HepG2 (cell line): ENCODE data around the gene CIBAR2. TPM values are rescaled to one million over a fixed set of nuclear protein-coding genes. Genes with fewer than 3 reads are reported as not detected.

Experiments used
- AGO1 ChIP-seq: fragments of 200-400 bp; formaldehyde crosslinking; IDR thresholded peaks from 2 replicates; pipeline ENCODE4 v1.6.1; 2017; ENCODE audit warnings: mild to moderate bottlenecking, low read depth, low read length, moderate library complexity; ENCODE audit not compliant: poor library complexity, severe bottlenecking
- ARID2 ChIP-seq: sonication (generic); formaldehyde crosslinking; IDR thresholded peaks from 2 replicates; pipeline ENCODE4 v1.8.1; 2022; ENCODE audit warnings: mild to moderate bottlenecking, missing genetic modification reagents, borderline replicate concordance
- BRD4 ChIP-seq: sonication (generic); formaldehyde crosslinking; IDR thresholded peaks from 2 replicates; pipeline ENCODE4 v1.4.0; 2020; ENCODE audit warnings: missing genetic modification reagents
- DPF2 ChIP-seq: sonication (generic); formaldehyde crosslinking; IDR thresholded peaks from 2 replicates; pipeline ENCODE4 v1.4.0; 2020; ENCODE audit warnings: mild to moderate bottlenecking, low read depth, missing genetic modification reagents, borderline replicate concordance
- EHMT2 ChIP-seq: fragments of 200-600 bp; sonication (generic); IDR thresholded peaks from 2 replicates; pipeline ENCODE4 v1.7.0; 2017; ENCODE audit warnings: antibody characterized with exemption, low read depth, low read length, borderline replicate concordance
- MTA1 ChIP-seq: sonication (generic); formaldehyde crosslinking; IDR thresholded peaks from 2 replicates; pipeline ENCODE4 v1.4.0; 2020; ENCODE audit warnings: missing genetic modification reagents, mild to moderate bottlenecking, borderline replicate concordance
- NFE2 ChIP-seq: sonication (generic); formaldehyde crosslinking; IDR thresholded peaks from 2 replicates; pipeline ENCODE4 v1.4.0; 2020; ENCODE audit warnings: missing genetic modification reagents
- NR2F6 ChIP-seq, 2 experiments: IDR thresholded peaks; 2 replicates each; pipeline ENCODE4 v1.6.1; 2016; ENCODE audit warnings: antibody characterized with exemption in 1 of 2, mild to moderate bottlenecking in 1 of 2
- UBTF ChIP-seq: sonication (generic); formaldehyde crosslinking; IDR thresholded peaks from 2 replicates; pipeline ENCODE4 v1.4.0; 2020; ENCODE audit warnings: mild to moderate bottlenecking, missing genetic modification reagents
- ZBTB26 ChIP-seq: IDR thresholded peaks from 2 replicates; pipeline ENCODE4 v1.6.1; 2016; ENCODE audit warnings: missing compliant biosample characterization, missing genetic modification reagents, borderline replicate concordance
- ZBTB33 ChIP-seq: sonication (generic); formaldehyde crosslinking; IDR thresholded peaks from 2 replicates; pipeline ENCODE4 v1.4.0; 2020; ENCODE audit warnings: missing genetic modification reagents
- ZNF552 ChIP-seq: sonication (generic); formaldehyde crosslinking; IDR thresholded peaks from 2 replicates; pipeline ENCODE4 v1.9.0; 2022; ENCODE audit warnings: missing genetic modification reagents, mild to moderate bottlenecking, borderline replicate concordance
- ZNF652 ChIP-seq: IDR thresholded peaks from 2 replicates; pipeline ENCODE4 v1.6.1; 2016; ENCODE audit warnings: low read depth, borderline replicate concordance
- ZNF7 ChIP-seq: IDR thresholded peaks from 2 replicates; pipeline ENCODE4 v1.6.1; 2016; ENCODE audit warnings: missing biosample characterization, missing genetic modification reagents
- ZNF768 ChIP-seq: sonication (generic); formaldehyde crosslinking; IDR thresholded peaks from 2 replicates; pipeline ENCODE4 v1.4.0; 2020; ENCODE audit warnings: missing genetic modification reagents
- ZNF773 ChIP-seq: sonication (generic); formaldehyde crosslinking; IDR thresholded peaks from 2 replicates; pipeline ENCODE4 v1.4.0; 2020; ENCODE audit warnings: missing genetic modification reagents, borderline replicate concordance
- ZNF792 ChIP-seq: IDR thresholded peaks from 2 replicates; pipeline ENCODE4 v1.6.1; 2016
- polyA plus RNA-seq, 8 experiments: library from polyadenylated mRNA; depleted of rRNA in 3 of 8; stranded (reverse) in 7 of 8; unstranded in 1 of 8; fragments of >200 nt; fragmentation: Illumina TruSeq in 4 of 8; extraction: Trizol in 4 of 8; gene quantifications; 2 replicates each; pipeline versions ENCODE4 v1.2.1 to v1.2.3, GENCODE V29; 2011 to 2016; ENCODE audit warnings: low read depth in 4 of 8, missing spikeins in 1 of 8, mixed read lengths in 1 of 8; ENCODE audit not compliant: insufficient read depth in 1 of 8
- total RNA-seq, 5 experiments: library from RNA; depleted of rRNA; stranded (reverse); fragments of >200 nt; fragmentation: Illumina TruSeq; extraction: Trizol; gene quantifications; 2 replicates each; pipeline ENCODE4 v1.2.3, GENCODE V29; 2016; ENCODE audit warnings: low read depth in 1 of 5
- TF ChIP-seq, protein P1 (sequence below): sonication (generic); formaldehyde crosslinking; IDR thresholded peaks from 2 replicates; pipeline ENCODE4 v1.5.1; 2020; ENCODE audit warnings: missing genetic modification reagents, mild to moderate bottlenecking, borderline replicate concordance
- TF ChIP-seq, protein P2 (sequence below): sonication (generic); formaldehyde crosslinking; IDR thresholded peaks from 2 replicates; pipeline ENCODE4 v1.4.0; 2020; ENCODE audit warnings: missing genetic modification reagents, borderline replicate concordance
- TF ChIP-seq, protein P3 (sequence below): sonication (generic); formaldehyde crosslinking; IDR thresholded peaks from 2 replicates; pipeline ENCODE4 v1.8.1; 2023; ENCODE audit warnings: mild to moderate bottlenecking, missing genetic modification reagents, borderline replicate concordance

CIBAR2 gene
- total and polyA plus RNA-seq, 2 of the 13 experiments (the other 11 are each of a cell fraction or from before 2014, with no cell fraction given) = not detected

GRCh38 chr16:85157813-85158742, 45.8 kb upstream of the CIBAR2 start (continued):
- TF ChIP-seq ZNF652 (CRISPR knock-in tag) = 0 out of 2 replicates have a peak, but pooled peaks have one; percentile 8
- TF ChIP-seq ARID2 (CRISPR knock-in tag) = 0 out of 2 replicates have a peak, but pooled peaks have one; percentile 68
- no peak for TF ChIP-seq NFE2 (CRISPR knock-in tag)
- 0 out of 2 replicates have a peak, but pooled peaks have one; percentile 55 for TF ChIP-seq MTA1 (CRISPR knock-in tag)
- peak; percentile 47; the same call in 1 of the 2 replicates for TF ChIP-seq ZNF552 (CRISPR knock-in tag)
- TF ChIP-seq ZBTB33 (CRISPR knock-in tag) = no peak
- TF ChIP-seq, protein P1, sequence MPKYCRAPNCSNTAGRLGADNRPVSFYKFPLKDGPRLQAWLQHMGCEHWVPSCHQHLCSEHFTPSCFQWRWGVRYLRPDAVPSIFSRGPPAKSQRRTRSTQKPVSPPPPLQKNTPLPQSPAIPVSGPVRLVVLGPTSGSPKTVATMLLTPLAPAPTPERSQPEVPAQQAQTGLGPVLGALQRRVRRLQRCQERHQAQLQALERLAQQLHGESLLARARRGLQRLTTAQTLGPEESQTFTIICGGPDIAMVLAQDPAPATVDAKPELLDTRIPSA (CRISPR knock-in tag) = no peak
- TF ChIP-seq ZNF768 (CRISPR knock-in tag) = peak; percentile 74; the same call in 1 of the 2 replicates
- TF ChIP-seq ZNF773 (CRISPR knock-in tag) = no peak
- peak; percentile 66 for TF ChIP-seq NR2F6 (IDR thresholded peaks at IDR 0.05)
- peak; percentile 74 for TF ChIP-seq NR2F6 (CRISPR knock-in tag; IDR thresholded peaks at IDR 0.05)
- peak; percentile 26; the same call in 1 of the 2 replicates for TF ChIP-seq ZBTB26
- TF ChIP-seq, protein P2, sequence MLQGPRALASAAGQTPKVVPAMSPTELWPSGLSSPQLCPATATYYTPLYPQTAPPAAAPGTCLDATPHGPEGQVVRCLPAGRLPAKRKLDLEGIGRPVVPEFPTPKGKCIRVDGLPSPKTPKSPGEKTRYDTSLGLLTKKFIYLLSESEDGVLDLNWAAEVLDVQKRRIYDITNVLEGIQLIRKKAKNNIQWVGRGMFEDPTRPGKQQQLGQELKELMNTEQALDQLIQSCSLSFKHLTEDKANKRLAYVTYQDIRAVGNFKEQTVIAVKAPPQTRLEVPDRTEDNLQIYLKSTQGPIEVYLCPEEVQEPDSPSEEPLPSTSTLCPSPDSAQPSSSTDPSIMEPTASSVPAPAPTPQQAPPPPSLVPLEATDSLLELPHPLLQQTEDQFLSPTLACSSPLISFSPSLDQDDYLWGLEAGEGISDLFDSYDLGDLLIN (CRISPR knock-in tag) = no peak
- TF ChIP-seq ZNF792 (CRISPR knock-in tag) = peak; percentile 80; the same call in 1 of the 2 replicates
- TF ChIP-seq, protein P3, sequence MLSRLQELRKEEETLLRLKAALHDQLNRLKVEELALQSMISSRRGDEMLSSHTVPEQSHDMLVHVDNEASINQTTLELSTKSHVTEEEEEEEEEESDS (CRISPR knock-in tag) = no peak
- peak; percentile 87; the same call in 1 of the 2 replicates for TF ChIP-seq BRD4 (CRISPR knock-in tag)
- TF ChIP-seq AGO1 = no peak
- TF ChIP-seq ZNF7 (CRISPR knock-in tag) = no peak
- no peak for TF ChIP-seq EHMT2
- TF ChIP-seq UBTF = peak; percentile 69
- no peak for TF ChIP-seq DPF2
